Immature natural killer cell (primary cell): ENCODE measurements around the gene PARD3B. TPM values are rescaled to one million over a fixed set of nuclear protein-coding genes. Genes with fewer than 3 reads are reported as not detected.

ENCODE experiments used
- DNase-seq, 3 donors: peaks; one replicate each; pipeline ENCODE4 v3.0.0; 2022; ENCODE audit warnings: mixed read lengths in 1 of 3
- H3K27ac Mint-ChIP-seq, 6 donors: one replicate each; pipeline ENCODE4 v1.8.0; 2020; ENCODE audit warnings: mixed read lengths in 6 of 6, mild to moderate bottlenecking in 5 of 6, inconsistent platforms in 4 of 6, moderate library complexity in 3 of 6
- H3K27me3 Mint-ChIP-seq, 3 donors: one replicate each; pipeline ENCODE4 v1.8.0; 2020 to 2021; ENCODE audit warnings: low read depth in 3 of 3, mild to moderate bottlenecking in 3 of 3, mixed read lengths in 3 of 3, moderate library complexity in 3 of 3, inconsistent platforms in 1 of 3
- H3K36me3 Mint-ChIP-seq, 3 donors: one replicate each; pipeline ENCODE4 v1.8.0; 2020; ENCODE audit warnings: mixed read lengths in 3 of 3, inconsistent platforms in 2 of 3, mild to moderate bottlenecking in 2 of 3
- H3K4me1 Mint-ChIP-seq, 2 donors: one replicate each; pipeline ENCODE4 v1.8.0; 2020; ENCODE audit warnings: inconsistent platforms in 2 of 2, mild to moderate bottlenecking in 2 of 2, mixed read lengths in 2 of 2, moderate library complexity in 1 of 2
- H3K4me3 Mint-ChIP-seq, 5 donors: one replicate each; pipeline ENCODE4 v1.8.0; 2020; ENCODE audit warnings: mild to moderate bottlenecking in 5 of 5, mixed read lengths in 5 of 5, inconsistent platforms in 3 of 5, moderate library complexity in 3 of 5
- H3K9me3 Mint-ChIP-seq, 6 donors: one replicate each; pipeline ENCODE4 v1.8.0; 2020; ENCODE audit warnings: mild to moderate bottlenecking in 6 of 6, mixed read lengths in 6 of 6, inconsistent platforms in 4 of 6, moderate library complexity in 3 of 6
- polyA plus RNA-seq, 3 donors: library from polyadenylated mRNA; unstranded; fragments of 300-500 nt; fragmentation: Illumina TruSeq; gene quantifications; one replicate each; pipeline ENCODE4 v1.2.3, GENCODE V29; 2021

The PARD3B gene
- polyA plus RNA-seq, 3 donors from 2014 or later: not detected

GRCh38 chr2:205614965-205615364 is 1069.7 kb downstream of the PARD3B start:
- H3K27me3 Mint-ChIP-seq: peaks cover 2 to 4% (median 2%) of the 10 kb centered on the region in 3 donors
- peaks cover 0 to 4% (median 0%) of the 10 kb centered on the region in 6 donors for H3K9me3 Mint-ChIP-seq
- H3K27ac Mint-ChIP-seq: no peak overlapping the region
- H3K4me1 Mint-ChIP-seq: no peaks in the 10 kb centered on the region
- H3K36me3 Mint-ChIP-seq: no peaks in the 10 kb centered on the region
- no peak for DNase-seq
- no peak overlapping the region for H3K4me3 Mint-ChIP-seq

GRCh38 chr2:205617905-205618304 is 1072.6 kb downstream of the PARD3B start:
- H3K9me3 Mint-ChIP-seq: peaks cover 0 to 5% (median 0%) of the 10 kb centered on the region in 6 donors
- no peak overlapping the region for H3K4me3 Mint-ChIP-seq
- peaks cover 2 to 4% (median 2%) of the 10 kb centered on the region in 3 donors for H3K27me3 Mint-ChIP-seq
- no peaks in the 10 kb centered on the region for H3K4me1 Mint-ChIP-seq
- H3K27ac Mint-ChIP-seq: no peak overlapping the region
- H3K36me3 Mint-ChIP-seq: no peaks in the 10 kb centered on the region
- no peak for DNase-seq

DNA sequence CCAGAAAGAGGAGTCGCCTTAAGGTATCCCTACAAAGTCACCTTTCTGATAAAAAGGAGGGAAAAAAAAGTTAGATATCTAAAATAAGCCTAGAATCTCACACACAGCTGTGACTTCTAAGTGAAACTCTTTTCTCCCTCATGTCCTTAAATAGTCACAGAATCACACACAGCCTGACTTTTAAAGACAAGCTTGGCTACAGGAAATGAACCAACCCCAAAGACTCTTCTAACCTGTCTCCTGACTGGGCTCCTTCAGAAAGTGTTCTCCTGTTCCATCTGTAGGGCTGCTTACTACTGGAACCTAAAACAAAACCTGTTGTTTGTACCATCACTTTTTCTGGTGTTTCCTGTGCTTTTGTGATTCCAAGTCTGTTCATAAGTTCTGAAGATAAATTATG is 1074.3 kb downstream of the PARD3B start:
- H3K4me3 Mint-ChIP-seq: no peak overlapping the region
- H3K27me3 Mint-ChIP-seq: peaks cover 0 to 7% (median 5%) of the 10 kb centered on the region in 3 donors
- H3K9me3 Mint-ChIP-seq: peaks cover 0 to 4% (median 0%) of the 10 kb centered on the region in 6 donors
- no peaks in the 10 kb centered on the region for H3K36me3 Mint-ChIP-seq
- H3K4me1 Mint-ChIP-seq: no peaks in the 10 kb centered on the region
- no peak for DNase-seq
- H3K27ac Mint-ChIP-seq: no peak overlapping the region

DNA sequence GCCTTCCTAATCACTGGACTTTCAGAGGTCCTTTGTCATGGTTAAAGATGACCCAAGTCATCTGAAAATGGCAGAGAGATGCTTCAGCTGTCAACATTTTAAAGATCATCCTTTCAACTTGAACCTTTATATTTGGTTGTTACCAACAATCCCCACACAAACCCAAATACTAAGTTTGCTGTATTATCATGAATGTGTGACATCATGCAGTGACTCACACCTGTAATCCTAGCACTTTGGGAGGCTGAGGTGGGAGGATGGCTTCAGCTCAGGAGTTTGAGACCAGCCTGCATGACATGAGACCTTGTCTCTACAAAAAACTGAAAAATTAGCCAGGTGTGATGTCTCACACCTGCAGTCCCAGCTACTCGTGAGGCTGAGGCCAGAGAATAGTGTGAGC is 1081.8 kb downstream of the PARD3B start:
- Mint-ChIP-seq H3K27me3 (peaks cover 2 to 7% (median 5%) of the 10 kb centered on the region in 3 donors), H3K4me3 (no peak overlapping the region), H3K27ac (no peak overlapping the region), H3K9me3 (no peaks in the 10 kb centered on the region), H3K36me3 (no peaks in the 10 kb centered on the region), H3K4me1 (no peaks in the 10 kb centered on the region)
- DNase-seq: no peak

DNA sequence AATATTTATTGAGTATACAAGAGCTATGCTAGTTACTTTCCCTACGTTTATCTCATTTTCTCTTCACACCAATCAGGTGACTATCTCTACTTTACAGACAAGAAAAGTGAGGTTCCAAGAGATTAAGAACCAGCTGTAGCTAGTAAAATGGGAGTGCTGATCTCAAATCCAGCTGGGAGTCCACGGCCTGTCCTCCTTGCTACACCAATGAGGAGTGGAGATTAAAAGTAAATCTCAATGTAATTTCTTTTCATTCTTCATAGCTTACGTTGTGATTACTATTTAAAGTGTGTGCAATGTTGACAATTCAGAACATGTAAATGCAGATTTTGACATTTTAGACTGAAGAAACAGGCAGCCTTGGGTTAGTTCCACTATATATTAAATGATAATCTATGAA is 1083.1 kb downstream of the PARD3B start:
- DNase-seq: no peak
- H3K4me1 Mint-ChIP-seq: no peaks in the 10 kb centered on the region
- H3K9me3 Mint-ChIP-seq: no peaks in the 10 kb centered on the region
- H3K27me3 Mint-ChIP-seq: peaks cover 3 to 7% (median 4%) of the 10 kb centered on the region in 3 donors
- no peaks in the 10 kb centered on the region for H3K36me3 Mint-ChIP-seq
- H3K27ac Mint-ChIP-seq: no peak overlapping the region
- no peak overlapping the region for H3K4me3 Mint-ChIP-seq

- no peaks in the 10 kb centered on the region for H3K36me3 Mint-ChIP-seq
- H3K27ac Mint-ChIP-seq: no peak overlapping the region
- peaks cover 0 to under 1% (median 0%) of the 10 kb centered on the region in 6 donors for H3K9me3 Mint-ChIP-seq
- no peak overlapping the region for H3K4me3 Mint-ChIP-seq
- H3K4me1 Mint-ChIP-seq: no peaks in the 10 kb centered on the region
- H3K27me3 Mint-ChIP-seq: peaks cover 2 to 6% (median 4%) of the 10 kb centered on the region in 3 donors
- DNase-seq: no peak
These were observed 1084.0 kb downstream of the PARD3B start for GRCh38 chr2:205629091-205629776.

GRCh38 chr2:205633994-205634393 is 1088.7 kb downstream of the PARD3B start:
- Mint-ChIP-seq H3K9me3 (peaks cover 0 to 6% (median 0%) of the 10 kb centered on the region in 6 donors), H3K4me3 (no peak overlapping the region), H3K4me1 (no peaks in the 10 kb centered on the region), H3K27ac (no peak overlapping the region), H3K36me3 (no peaks in the 10 kb centered on the region), H3K27me3 (peaks cover 4 to 5% (median 4%) of the 10 kb centered on the region in 3 donors)
- DNase-seq: no peak

- H3K4me3 Mint-ChIP-seq: no peak overlapping the region
- H3K27me3 Mint-ChIP-seq: peaks cover 4 to 8% (median 7%) of the 10 kb centered on the region in 3 donors
- DNase-seq: no peak
- no peaks in the 10 kb centered on the region for H3K4me1 Mint-ChIP-seq
- H3K9me3 Mint-ChIP-seq: peaks cover 0 to 6% (median 0%) of the 10 kb centered on the region in 6 donors
- H3K36me3 Mint-ChIP-seq: no peaks in the 10 kb centered on the region
- H3K27ac Mint-ChIP-seq: no peak overlapping the region
These were observed 1091.5 kb downstream of the PARD3B start for GRCh38 chr2:205636549-205637319.

DNA sequence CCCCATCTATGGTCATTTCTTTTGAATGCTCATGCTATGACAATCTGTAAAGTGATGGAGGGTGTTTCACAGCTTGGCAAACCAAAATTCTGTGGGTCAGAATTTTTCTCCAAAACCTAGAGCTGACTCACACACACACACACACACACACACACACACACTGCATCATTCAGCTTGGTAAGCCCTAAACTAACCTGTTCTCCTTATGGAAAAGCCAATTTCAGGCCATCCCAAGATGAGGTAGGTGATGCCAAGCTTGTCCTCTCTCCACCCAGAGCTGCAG is 1092.0 kb downstream of the PARD3B start:
- Mint-ChIP-seq H3K9me3 (peaks cover 0 to 6% (median 0%) of the 10 kb centered on the region in 6 donors), H3K36me3 (no peaks in the 10 kb centered on the region), H3K4me3 (no peak overlapping the region), H3K27ac (no peak overlapping the region), H3K27me3 (peaks cover 4 to 8% (median 7%) of the 10 kb centered on the region in 3 donors), H3K4me1 (no peaks in the 10 kb centered on the region)
- no peak for DNase-seq

DNA sequence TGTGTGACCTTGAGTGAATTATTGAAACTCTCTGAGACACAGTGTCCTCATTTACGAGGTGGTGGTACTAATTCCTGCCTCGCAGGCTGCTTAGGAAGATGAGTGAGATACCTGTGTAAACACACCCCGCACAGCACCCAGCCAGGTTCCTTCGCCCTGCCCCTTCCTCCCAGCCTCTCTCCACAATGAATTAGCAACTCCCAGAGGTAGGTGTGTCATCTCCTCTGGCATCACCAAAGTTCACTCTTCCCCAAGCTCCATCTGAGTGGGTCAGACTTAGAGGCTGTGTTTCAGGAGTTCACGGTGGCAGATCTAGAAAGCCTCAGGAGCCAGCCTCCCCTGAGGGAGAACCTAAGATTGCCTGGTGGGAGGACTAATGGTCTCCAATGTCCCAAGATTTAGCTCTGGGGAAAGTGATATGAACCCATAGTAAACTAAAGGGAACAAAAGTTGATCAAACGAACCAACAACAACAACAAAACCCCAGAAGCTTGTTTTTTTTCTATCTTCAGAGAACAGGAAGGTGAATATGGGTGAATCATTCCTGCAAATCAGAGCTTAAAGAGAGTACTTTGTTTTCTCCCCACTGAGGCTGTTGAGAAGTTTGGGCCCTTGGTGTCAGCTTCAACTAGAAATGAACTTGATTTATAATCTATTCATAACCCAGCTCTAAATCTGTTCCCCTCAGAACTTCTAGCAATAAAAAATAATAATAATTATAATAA is 1092.7 kb downstream of the PARD3B start:
- Mint-ChIP-seq H3K36me3 (no peaks in the 10 kb centered on the region), H3K27ac (no peak overlapping the region), H3K27me3 (peaks cover 4 to 10% (median 7%) of the 10 kb centered on the region in 3 donors), H3K9me3 (peaks cover 0 to 8% (median 0%) of the 10 kb centered on the region in 6 donors), H3K4me3 (no peak overlapping the region), H3K4me1 (no peaks in the 10 kb centered on the region)
- DNase-seq: no peak

- H3K27ac Mint-ChIP-seq: no peak overlapping the region
- H3K27me3 Mint-ChIP-seq: peaks cover 0 to 14% (median 7%) of the 10 kb centered on the region in 3 donors
These were observed 1095.4 kb downstream of the PARD3B start for GRCh38 chr2:205640716-205641115.

DNA sequence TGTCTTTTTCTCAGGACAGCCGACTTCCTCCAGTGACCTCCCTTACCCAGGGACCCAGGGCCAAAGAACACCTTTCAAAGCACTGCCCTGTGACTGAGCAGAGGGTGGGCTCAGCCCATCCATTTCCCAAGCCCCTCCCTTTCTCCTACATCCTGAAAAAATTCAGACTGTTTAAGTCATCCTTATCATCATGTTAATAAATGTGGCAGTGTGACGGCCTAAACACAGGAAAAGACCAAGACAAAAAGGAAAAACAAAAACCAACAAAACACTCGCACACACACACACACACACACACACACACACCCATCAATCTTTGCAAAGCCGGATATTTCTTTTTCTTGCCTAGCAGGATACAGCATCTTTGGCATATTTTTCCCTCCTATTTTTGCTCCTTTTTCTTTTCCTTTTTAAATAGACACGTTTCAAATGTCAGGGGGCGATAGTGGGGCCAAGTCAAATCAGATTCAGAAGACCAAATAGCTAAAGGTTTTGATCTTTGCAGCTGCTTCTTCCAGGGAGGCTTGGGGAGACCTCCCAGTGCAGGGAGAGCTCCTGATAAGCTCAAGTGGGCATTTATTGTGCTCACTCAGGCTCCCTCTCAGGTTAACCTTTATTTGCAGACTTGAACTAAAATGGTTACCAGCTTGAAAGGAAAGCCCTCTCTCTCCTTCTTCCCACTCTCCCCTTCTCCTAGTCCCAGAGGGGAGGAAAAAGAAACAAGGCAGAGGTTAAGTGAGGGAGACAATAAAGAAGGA is 1097.5 kb downstream of the PARD3B start:
- Mint-ChIP-seq H3K4me3 (no peak overlapping the region), H3K27ac (no peak overlapping the region), H3K27me3 (peaks cover 0 to 14% (median 6%) of the 10 kb centered on the region in 3 donors), H3K4me1 (no peaks in the 10 kb centered on the region), H3K9me3 (peaks cover 0 to 2% (median 0%) of the 10 kb centered on the region in 6 donors), H3K36me3 (no peaks in the 10 kb centered on the region)
- DNase-seq: no peak

More at GRCh38 chr2:205640716-205641115, 1095.4 kb downstream of the PARD3B start:
- H3K4me1 Mint-ChIP-seq: no peaks in the 10 kb centered on the region
- no peak overlapping the region for H3K4me3 Mint-ChIP-seq
- no peak for DNase-seq
- H3K9me3 Mint-ChIP-seq: peaks cover 0 to 3% (median 0%) of the 10 kb centered on the region in 6 donors
- no peaks in the 10 kb centered on the region for H3K36me3 Mint-ChIP-seq

- Mint-ChIP-seq H3K27me3 (peaks cover 0 to 14% (median 6%) of the 10 kb centered on the region in 3 donors), H3K36me3 (no peaks in the 10 kb centered on the region), H3K9me3 (peaks cover 0 to 2% (median 0%) of the 10 kb centered on the region in 6 donors), H3K27ac (no peak overlapping the region), H3K4me3 (no peak overlapping the region), H3K4me1 (no peaks in the 10 kb centered on the region)
- no peak for DNase-seq
These were observed 1098.2 kb downstream of the PARD3B start for GRCh38 chr2:205643391-205643885.
